OCI-LY1 (cell line): ENCODE results near the gene MAP3K19.
"Not testable (repeated sequence)": the region's sequence is repeated elsewhere in the genome, so short reads cannot be mapped to it uniquely, and the experiment has no call there.

Experiments used
- H2AFZ ChIP-seq: fragments of 200-600 bp; sonication (generic), shearing (Covaris generic); 2 replicates; pipeline ENCODE4 v1.6.0; 2014; ENCODE audit warnings: antibody characterized with exemption, mild to moderate bottlenecking, low read length
- H3F3A ChIP-seq: fragments of 200-600 bp; sonication (generic), shearing (Covaris generic); 2 replicates; pipeline ENCODE4 v1.6.0; 2014; ENCODE audit warnings: mild to moderate bottlenecking, antibody characterized with exemption, low read length, moderate library complexity; ENCODE audit not compliant: insufficient read depth
- H3K27ac ChIP-seq: fragments of 200-600 bp; sonication (generic); 2 replicates; pipeline ENCODE4 v1.5.1; 2014; ENCODE audit warnings: low read length, mixed run types, mild to moderate bottlenecking, low read depth; ENCODE audit not compliant: poor library complexity, severe bottlenecking
- H3K27me3 ChIP-seq: fragments of 200-600 bp; sonication (generic); 2 replicates; pipeline ENCODE4 v1.6.0; 2014; ENCODE audit warnings: antibody characterized with exemption, mild to moderate bottlenecking, low read length, moderate library complexity; ENCODE audit not compliant: insufficient read depth
- H3K36me3 ChIP-seq: fragments of 200-600 bp; sonication (generic); 2 replicates; pipeline ENCODE4 v1.6.1; 2014; ENCODE audit warnings: mild to moderate bottlenecking, antibody characterized with exemption, low read length, moderate library complexity, mixed read lengths; ENCODE audit not compliant: insufficient read depth
- H3K4me1 ChIP-seq: fragments of 200-600 bp; sonication (generic); 2 replicates; pipeline ENCODE4 v1.5.1; 2014; ENCODE audit warnings: mild to moderate bottlenecking, low read length, moderate library complexity; ENCODE audit not compliant: insufficient read depth, severe bottlenecking
- H3K4me2 ChIP-seq: fragments of 200-600 bp; sonication (generic), shearing (Covaris generic); 2 replicates; pipeline ENCODE4 v1.6.1; 2014; ENCODE audit warnings: low read length
- H3K4me3 ChIP-seq: fragments of 200-600 bp; sonication (generic); 2 replicates; pipeline ENCODE4 v1.5.1; 2014; ENCODE audit warnings: low read length, low read depth, mild to moderate bottlenecking, mixed read lengths; ENCODE audit not compliant: poor library complexity, severe bottlenecking
- H3K79me2 ChIP-seq: fragments of 200-600 bp; shearing (Covaris generic); 2 replicates; pipeline ENCODE4 v1.6.1; 2016; ENCODE audit warnings: mixed run types, low read length, mixed read lengths; ENCODE audit not compliant: insufficient read depth
- H3K9ac ChIP-seq: fragments of 200-600 bp; sonication (generic), shearing (Covaris generic); 2 replicates; pipeline ENCODE4 v1.6.1; 2014; ENCODE audit warnings: mild to moderate bottlenecking, low read length, mixed read lengths
- H3K9me2 ChIP-seq: fragments of 200-600 bp; sonication (generic), shearing (Covaris generic); 2 replicates; pipeline ENCODE4 v1.6.1; 2014; ENCODE audit warnings: low read depth, mild to moderate bottlenecking, low read length, mixed read lengths
- H3K9me3 ChIP-seq: fragments of 200-600 bp; shearing (Covaris generic); 2 replicates; pipeline ENCODE4 v1.6.1; 2014; ENCODE audit warnings: low read length, mixed read lengths
- H4K20me1 ChIP-seq: fragments of 200-600 bp; sonication (generic), shearing (Covaris generic); 2 replicates; pipeline ENCODE4 v1.6.0; 2016; ENCODE audit warnings: mild to moderate bottlenecking, low read length; ENCODE audit not compliant: insufficient read depth
- CTCF ChIP-seq: fragments of 200-600 bp; sonication (generic), shearing (Covaris generic); IDR thresholded peaks from 2 replicates; pipeline ENCODE4 v1.5.1; 2017; ENCODE audit warnings: mild to moderate bottlenecking, antibody characterized with exemption, low read length, moderate library complexity, mixed read lengths
- EZH2 ChIP-seq: fragments of 200-600 bp; sonication (generic), shearing (Covaris generic); IDR thresholded peaks from 2 replicates; pipeline ENCODE4 v1.8.0; 2017; ENCODE audit warnings: borderline replicate concordance, mixed run types, mild to moderate bottlenecking, antibody characterized with exemption, low read length, moderate library complexity, mixed read lengths

Gene MAP3K19

GRCh38 chr2:135037831-135038230 lies 9.4 kb downstream of the MAP3K19 start:
- Histone ChIP-seq H3K36me3 (no peaks in the 10 kb centered on the region), H3K4me2 (no peak overlapping the region), H3K4me1 (no peaks in the 10 kb centered on the region), H3K4me3 (no peak overlapping the region), H3F3A (no peaks in the 10 kb centered on the region), H2AFZ (no peak overlapping the region), H3K9ac (no peak overlapping the region), H3K9me2 (no peaks in the 10 kb centered on the region), H3K27me3 (no peaks in the 10 kb centered on the region), H3K27ac (no peak overlapping the region), H4K20me1 (no peaks in the 10 kb centered on the region), H3K9me3 (no peaks in the 10 kb centered on the region), H3K79me2 (no peaks in the 10 kb centered on the region)
- TF ChIP-seq CTCF = no peak
- no peak for TF ChIP-seq EZH2

GRCh38 chr2:135033216-135033615 lies 14.0 kb downstream of the MAP3K19 start:
- H3F3A ChIP-seq, H3K27ac ChIP-seq, H3K27me3 ChIP-seq, H3K4me1 ChIP-seq, H3K9ac ChIP-seq, H3K9me2 ChIP-seq, H3K9me3 ChIP-seq, H3K36me3 ChIP-seq, H2AFZ ChIP-seq, H3K4me2 ChIP-seq, H3K4me3 ChIP-seq, H3K79me2 ChIP-seq, H4K20me1 ChIP-seq: not testable (repeated sequence)

- Histone ChIP-seq H3K27me3 (no peaks in the 10 kb centered on the region), H3K9me3 (no peaks in the 10 kb centered on the region), H3K79me2 (no peaks in the 10 kb centered on the region), H3K9ac (no peak overlapping the region), H3K36me3 (no peaks in the 10 kb centered on the region), H4K20me1 (no peaks in the 10 kb centered on the region), H2AFZ (no peak overlapping the region), H3K9me2 (no peaks in the 10 kb centered on the region), H3K4me2 (no peak overlapping the region), H3K4me1 (no peaks in the 10 kb centered on the region), H3K27ac (no peak overlapping the region), H3F3A (no peaks in the 10 kb centered on the region), H3K4me3 (no peak overlapping the region)
- TF ChIP-seq EZH2 (no peak), CTCF (no peak)
Measured at GRCh38 chr2:135030826-135031225, 16.4 kb downstream of the MAP3K19 start.

GRCh38 chr2:135029481-135030134 lies 17.6 kb downstream of the MAP3K19 start:
- no peak overlapping the region for H3K27ac ChIP-seq
- H3K9ac ChIP-seq = no peak overlapping the region
- H3K9me2 ChIP-seq = no peaks in the 10 kb centered on the region
- H3K79me2 ChIP-seq = no peaks in the 10 kb centered on the region
- no peaks in the 10 kb centered on the region for H4K20me1 ChIP-seq
- H3K4me3 ChIP-seq = no peak overlapping the region
- no peaks in the 10 kb centered on the region for H3K27me3 ChIP-seq
- H3F3A ChIP-seq = no peaks in the 10 kb centered on the region
- H3K36me3 ChIP-seq = no peaks in the 10 kb centered on the region
- H2AFZ ChIP-seq = no peak overlapping the region
- TF ChIP-seq CTCF (no peak), EZH2 (no peak)
- H3K4me2 ChIP-seq = no peak overlapping the region
- H3K4me1 ChIP-seq = no peaks in the 10 kb centered on the region
- H3K9me3 ChIP-seq = no peaks in the 10 kb centered on the region
